ENCODE measurements around the gene AKT3.

AKT3 gene

DNA sequence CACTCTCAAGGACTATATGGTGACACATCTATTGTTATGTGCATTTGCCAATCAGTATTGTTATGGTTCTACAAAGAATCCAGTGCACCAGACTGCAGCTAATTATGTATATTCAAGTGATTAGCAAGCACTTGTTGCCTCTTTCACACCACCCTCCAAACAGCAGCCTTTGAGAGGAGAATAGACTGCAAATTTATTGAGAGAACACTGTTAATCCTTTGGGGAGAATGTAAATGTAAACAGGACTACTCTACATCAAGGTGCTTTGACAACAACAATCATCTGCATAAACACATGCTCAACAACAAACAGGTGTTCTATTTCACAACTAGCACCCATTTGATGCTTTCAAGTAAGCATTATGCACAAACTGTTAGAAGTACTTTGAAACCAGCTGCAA, 117.4 kb downstream of the AKT3 start:
- DNase-seq (ENCODE audit: low read depth in 2 of 2, low spot score in 1 of 2) = no peak

DNA sequence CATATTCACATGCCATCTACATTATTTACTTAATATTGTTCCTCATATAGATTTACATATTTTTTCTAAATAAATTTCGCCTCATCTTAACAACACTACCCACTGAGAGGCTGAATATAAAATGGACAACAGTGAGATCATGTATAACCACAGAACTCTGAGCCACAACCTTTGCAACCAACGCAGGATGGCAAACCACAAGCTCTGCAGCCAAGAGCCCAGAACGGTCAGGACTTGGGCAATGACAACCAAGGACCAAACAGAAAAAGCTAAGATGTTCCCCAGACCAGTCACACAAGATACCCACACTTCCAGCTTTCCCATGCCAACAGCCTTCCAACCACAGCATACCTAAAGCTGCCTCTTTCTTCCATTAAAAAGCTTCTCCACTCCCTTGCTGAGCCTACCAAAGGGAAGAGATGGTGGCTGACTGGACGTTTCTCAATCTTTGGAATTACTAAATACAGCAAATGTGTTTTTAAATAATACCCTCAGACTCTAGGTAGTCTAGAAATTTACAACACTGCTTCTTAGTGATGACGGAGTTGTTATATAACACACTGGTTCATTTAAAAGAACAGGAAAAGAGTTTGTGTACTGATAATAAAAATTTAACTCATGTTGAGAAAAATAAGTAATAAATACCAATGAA, 117.9 kb downstream of the AKT3 start:
- no peak for DNase-seq (ENCODE audit: low read depth in 2 of 2, low spot score in 1 of 2)

DNA sequence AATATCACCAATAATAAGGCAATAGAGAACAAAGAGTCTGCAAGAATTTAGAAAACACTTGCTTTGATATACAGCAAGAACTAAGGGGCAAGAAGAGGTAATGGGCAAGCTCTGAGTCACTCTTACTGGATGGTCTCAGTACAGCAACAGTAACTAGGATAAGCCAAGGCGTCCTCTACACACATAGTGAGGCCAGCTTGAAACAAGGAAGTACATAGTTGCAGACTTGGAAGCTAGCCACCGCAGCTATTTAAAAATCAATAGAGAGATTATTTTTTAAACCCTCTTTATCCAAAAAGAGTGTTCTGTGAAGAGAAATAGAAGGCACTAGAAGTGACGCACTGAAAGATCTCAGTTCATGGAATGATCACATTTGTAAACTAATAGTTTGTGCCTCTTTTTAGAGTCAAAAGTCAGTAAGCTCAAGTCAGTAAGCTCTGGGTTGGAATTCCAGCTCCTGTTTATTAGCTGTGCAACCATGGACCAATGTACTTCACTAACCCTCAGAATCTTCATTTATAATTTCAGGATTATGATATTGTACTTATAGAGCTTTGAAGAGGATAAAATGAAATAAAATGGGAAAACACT, 118.6 kb downstream of the AKT3 start:
- DNase-seq (ENCODE audit: low read depth in 2 of 2, low spot score in 1 of 2) = no peak

DNA sequence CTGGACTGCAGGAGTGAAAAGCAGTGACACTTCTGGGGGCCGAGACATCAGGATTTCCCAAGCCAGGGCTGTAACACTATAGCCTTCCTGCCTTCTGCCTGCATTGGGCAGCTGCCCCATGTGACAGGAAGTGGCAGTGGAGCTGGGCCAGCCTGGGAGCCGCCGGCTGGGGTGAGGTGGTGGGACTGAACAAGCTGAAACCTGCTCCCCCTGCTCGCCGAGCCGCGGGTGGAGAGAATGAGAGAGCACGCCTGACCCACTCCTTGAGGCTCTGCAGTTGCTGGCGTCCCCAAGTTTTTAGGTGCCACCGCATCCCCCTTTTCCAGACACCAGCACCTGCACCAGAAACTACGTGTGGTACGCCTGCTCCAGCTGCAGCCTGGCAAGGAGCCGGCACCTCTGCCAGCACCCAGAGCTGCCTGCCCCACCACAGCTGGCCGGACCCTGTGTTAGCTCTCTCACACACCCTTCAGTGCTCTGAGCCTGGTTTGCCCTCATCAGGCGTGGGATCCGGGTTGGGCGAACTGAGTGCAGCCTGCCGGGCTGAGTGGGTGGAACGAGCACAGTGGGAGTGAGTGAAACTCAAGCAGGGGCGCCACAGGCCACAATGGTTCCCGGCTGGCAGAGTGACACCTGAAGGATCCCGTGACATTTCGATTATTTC, 119.4 kb downstream of the AKT3 start:
- no peak for DNase-seq (ENCODE audit: low read depth in 2 of 2, low spot score in 1 of 2)

DNA sequence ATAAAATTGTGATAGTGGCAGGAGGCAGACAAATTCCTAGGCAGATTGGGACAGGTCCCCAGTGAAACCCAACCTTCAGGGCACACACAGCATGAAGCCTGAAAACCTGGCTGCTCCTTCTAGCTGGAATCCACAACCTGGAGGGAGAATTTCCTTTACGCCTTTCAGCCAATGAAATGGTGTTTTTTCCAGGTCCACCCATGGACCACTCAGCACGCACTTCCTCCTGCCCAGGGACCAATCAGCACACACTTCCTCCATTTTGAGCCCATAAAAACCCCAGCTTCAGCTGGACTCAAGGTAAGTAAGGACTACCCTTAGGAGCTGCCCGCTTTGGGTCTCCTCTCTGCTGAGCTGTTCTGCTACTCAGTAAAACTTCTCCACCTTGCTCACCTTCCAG, 120.1 kb downstream of the AKT3 start:
- DNase-seq (ENCODE audit: low read depth in 2 of 2, low spot score in 1 of 2) = no peak

DNA sequence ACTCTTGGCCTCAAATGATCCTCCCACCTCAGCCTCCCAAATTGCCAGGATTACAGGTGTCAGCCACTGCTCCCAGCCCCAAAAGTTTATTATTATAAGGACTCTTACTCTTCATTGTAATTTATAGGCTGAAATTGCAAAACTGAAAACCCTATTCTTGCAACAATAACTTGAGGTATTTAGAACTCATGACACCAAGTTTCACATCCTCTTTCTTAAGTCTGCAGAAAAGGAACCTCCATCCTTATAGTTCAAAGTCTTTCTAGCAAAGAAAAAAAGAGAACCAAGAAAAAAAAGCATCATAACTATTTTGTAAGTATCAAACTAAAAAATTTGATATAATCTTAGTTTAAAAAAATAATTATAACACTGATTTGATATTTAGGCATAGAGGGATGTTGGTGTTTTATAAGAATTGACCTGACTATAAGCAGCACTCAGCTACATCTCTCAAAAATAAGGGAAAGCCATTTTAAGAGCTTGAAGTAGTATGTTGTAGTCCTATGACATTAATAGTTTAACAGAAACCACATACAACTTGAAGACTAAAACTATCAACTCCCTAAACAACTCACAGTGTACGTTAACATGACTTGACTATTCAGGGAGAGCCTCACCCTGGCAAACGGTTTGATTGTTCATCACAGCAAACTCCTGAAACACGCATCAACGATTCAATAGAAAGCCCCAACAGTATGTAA, 122.4 kb downstream of the AKT3 start:
- DNase-seq (ENCODE audit: low read depth in 2 of 2, low spot score in 1 of 2) = no peak

DNA sequence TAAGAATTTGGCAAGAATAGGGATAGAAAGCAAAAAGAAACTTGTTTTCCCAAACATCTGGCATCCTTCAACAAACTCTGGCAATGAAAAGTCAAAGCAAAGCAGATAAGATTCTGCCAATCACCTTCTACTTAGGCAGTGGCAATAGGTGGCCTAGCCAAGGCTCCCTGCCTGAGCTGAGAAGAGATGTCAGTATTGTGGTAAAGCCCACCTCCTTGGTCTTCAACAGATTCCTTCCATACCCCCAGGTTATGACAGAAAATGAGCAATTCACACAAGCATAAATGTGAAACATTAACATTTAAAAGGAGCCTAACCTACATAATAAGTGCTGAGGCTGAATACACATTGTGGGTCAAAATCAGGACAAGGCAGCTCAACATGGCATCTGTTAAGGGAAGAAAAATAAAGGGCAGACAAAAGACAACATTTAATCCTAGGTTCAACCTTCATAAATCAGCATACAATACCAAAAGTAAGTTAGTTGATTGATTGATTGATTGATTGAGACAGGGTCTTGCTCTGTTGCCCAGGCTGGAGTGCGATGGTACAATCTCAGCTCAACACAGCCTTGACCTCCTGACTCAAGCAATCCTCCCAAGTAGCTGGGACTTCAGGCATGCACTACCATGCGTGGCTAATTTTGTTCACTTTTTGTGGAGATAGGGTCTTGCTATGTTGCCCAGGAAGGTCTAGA, 123.1 kb downstream of the AKT3 start:
- no peak for DNase-seq (ENCODE audit: low read depth in 2 of 2, low spot score in 1 of 2)

DNA sequence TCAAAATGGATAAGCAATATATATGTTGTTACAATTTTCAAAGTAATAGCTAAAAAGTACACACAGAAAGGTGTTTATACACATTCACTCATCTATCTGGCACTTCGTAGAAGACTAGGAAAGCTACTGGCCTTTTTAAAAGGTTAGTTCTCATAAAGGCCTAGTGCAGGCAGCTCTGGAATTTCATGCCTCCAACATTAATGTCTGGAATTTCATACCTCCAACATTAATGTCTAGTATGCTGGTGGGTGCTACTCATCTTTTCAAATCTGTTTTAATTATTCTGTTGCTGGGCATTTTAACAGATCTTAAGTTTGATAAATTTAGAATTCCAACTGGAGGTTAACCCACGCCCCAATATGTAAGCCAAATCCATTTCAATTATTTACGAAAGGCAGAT, 124.2 kb downstream of the AKT3 start:
- DNase-seq (ENCODE audit: low read depth in 2 of 2, low spot score in 1 of 2) = no peak

DNA sequence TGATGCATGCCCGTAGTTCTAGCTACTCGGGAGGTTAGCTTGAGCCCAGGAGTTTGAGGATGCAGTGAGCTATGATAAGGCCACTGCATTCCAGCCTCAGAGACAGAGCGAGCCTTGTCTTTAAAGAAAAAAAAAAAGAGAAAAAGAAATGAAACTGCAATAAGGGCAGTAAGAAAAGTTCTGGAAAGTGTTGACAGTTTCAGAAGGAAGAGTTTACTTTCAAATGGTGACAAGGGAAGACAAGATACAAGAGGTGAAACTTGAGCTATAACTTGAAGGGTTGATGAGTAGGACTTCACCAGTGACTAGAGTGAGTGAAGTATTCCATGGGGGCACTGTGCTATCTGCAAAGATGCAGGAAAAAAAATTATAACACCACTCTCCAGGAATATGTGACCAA, 125.0 kb downstream of the AKT3 start:
- DNase-seq (ENCODE audit: low read depth in 2 of 2, low spot score in 1 of 2) = no peak

DNA sequence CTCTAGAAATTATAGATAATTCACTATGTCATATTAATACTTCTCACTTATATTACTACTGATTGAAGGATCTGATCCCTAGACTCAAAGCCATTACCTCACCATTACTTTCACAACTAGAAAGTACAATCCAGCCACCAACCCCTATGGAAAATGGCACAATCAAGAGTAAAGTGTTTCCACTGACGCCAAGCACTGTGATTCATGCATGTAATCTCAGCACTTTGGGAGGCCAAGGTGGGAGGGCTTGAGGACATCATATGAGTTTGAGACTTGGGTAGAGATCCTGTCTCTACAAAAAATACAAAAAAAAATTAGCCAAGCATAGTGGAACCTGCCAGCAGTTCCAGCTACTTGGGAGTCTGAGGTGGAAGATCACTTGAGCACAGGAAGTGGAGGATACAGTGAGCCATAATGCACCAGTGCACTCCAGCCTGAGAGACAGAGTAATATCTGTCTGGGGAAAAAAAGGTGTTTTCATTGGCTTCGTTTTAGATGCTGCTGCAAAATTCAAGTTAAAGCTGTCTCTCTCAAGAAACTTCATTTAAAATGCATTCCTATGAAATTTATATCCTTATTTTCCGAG, 126.5 kb downstream of the AKT3 start:
- DNase-seq (ENCODE audit: low read depth in 2 of 2, low spot score in 1 of 2) = no peak

DNA sequence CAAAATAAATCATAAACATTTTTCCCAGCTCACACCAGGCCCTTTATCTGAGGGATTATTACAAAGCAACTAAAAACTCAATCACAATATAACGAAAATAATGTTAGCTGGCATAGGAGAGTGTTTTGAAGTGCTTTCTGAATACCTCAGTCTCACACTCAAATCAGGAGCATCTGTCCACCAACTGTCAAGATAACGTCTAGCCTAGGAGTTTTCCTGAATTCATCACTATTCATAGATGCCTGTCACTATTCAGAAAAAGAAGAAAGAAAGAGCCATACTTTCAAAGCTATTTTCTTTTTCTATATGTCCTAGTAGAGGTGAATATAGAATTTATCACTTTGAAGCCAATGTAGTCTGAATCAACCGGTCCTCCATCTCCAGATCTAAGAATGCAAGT, 127.0 kb downstream of the AKT3 start:
- DNase-seq (ENCODE audit: low read depth in 2 of 2, low spot score in 1 of 2) = no peak

DNA sequence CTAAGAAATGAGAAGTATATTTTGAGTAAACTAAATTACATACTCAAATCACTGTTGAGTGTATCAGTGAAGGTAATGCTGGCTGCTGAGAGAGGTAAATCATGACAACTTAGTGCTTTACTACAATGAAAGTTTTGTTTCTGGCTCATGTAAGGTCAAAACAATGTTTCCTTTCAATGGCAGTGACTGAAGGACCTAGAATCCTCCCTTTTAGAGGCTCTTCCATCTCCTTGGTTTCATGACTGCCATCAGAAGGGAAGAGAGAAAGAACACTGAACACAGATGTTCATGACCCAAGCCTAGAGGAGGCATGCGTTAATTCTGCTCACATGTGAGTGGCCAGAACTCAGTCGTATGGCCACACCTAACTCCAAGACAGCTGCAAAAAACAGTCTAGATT, 130.6 kb downstream of the AKT3 start:
- no peak for DNase-seq (ENCODE audit: low read depth in 2 of 2, low spot score in 1 of 2)

DNA sequence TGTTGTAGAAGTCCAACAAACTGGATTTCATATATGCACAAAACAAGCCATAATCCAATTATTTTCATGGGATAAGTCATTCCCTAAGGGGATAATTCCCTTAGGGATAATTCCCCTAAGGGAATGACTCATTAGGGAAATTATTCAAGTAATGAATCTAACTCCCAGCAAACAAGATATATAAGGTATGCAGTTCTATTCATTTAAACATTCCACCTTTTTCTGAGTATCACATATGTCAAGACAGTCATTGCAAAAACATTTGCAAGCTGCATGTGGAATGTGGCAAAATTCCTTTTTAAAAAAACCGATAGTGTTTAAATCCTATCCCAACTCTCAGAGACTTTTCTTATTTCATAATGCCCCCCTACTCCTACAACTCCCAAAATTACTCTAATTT, 131.2 kb downstream of the AKT3 start:
- DNase-seq (ENCODE audit: low read depth in 2 of 2, low spot score in 1 of 2) = no peak

DNA sequence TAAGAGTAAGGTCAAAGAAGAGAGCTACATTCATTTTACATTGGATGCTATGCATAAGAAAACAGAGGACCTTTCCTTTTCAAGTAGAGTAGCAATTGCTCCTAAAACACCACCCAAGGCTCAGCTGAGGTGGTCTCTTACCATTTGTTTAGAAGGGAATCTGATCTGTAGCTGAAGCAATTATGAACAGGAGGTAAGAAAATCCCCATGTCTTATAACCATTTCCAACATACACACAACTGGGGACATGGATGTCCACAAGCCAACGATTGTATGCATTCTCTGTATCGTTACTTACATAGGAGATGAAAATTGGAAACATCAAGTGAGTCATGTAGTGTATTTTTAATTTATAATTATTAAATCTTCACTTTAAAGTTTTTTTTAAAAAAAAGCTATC, 132.0 kb downstream of the AKT3 start:
- no peak for DNase-seq (ENCODE audit: low read depth in 2 of 2, low spot score in 1 of 2)

DNA sequence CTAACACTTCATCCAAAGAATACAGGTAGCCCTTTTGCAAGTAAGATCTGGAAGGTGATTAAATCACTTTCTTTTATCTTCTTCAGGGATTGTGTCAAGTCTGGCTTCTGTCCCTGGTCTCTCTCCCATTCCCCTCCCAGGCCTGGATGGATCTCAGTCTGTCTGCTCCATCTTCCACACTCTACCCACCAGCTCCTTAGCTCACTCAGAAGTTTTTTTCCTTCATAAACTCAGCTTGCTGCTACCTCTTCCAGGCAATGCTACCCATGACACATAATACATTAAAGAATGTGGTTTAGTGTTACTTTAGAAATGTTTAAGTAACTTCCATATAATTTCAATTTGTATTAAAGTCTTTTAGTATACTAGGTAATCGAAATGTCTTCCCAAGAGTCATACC, 133.1 kb downstream of the AKT3 start:
- no peak for DNase-seq (ENCODE audit: low read depth in 2 of 2, low spot score in 1 of 2)

DNA sequence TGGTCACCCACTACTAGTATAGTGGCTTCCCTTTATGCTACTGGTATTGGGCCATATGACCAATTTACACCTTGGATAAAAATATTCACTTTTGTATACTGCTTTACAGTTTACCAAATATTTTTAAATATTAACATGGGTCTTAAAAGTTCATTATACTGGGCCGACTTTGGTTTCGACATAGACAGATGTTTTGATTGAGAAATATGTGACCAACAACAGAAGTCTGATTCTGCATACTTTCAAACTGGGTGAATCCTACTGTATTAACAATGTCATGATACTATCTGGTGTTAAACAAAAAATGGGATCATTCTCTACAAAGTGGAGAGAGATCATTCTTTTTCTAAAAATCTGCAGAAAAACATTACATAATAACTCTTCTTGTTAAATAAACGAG, 134.8 kb downstream of the AKT3 start:
- no peak for DNase-seq (ENCODE audit: low read depth in 2 of 2, low spot score in 1 of 2)

DNA sequence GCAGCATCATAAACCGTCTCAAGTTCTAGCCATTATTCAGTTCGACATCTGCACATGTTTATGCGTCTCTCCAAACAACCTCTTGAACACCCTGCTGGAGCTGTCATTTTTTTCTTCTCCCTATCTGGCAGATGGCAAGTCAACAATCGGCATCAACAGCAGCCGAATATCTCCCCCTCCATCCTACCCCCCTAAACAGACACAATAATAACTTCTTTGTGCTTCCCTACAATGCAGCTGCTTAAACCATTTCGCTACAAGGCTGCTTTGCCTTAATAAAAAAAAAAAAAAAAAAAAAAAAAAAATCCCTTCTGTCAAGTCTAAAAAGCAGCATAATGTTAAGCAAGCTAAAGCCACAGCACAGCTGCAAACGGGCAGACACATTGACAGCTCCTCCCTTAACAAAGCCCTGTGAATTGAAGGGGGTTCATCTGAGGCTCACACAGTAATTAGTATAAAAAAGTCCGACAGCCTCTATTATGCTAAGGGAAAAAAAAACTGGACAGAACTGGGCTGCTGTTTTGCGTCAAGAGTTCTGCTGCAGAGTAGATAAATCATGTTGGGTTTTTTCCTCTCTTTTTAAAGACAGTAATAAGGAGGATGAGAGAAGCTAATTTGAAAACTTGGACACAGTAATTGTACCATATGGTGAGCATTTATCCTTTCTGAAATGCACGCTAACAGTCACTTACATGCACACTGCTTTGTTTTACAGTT, 136.4 kb downstream of the AKT3 start:
- DNase-seq (ENCODE audit: low read depth in 2 of 2, low spot score in 1 of 2) = no peak

DNA sequence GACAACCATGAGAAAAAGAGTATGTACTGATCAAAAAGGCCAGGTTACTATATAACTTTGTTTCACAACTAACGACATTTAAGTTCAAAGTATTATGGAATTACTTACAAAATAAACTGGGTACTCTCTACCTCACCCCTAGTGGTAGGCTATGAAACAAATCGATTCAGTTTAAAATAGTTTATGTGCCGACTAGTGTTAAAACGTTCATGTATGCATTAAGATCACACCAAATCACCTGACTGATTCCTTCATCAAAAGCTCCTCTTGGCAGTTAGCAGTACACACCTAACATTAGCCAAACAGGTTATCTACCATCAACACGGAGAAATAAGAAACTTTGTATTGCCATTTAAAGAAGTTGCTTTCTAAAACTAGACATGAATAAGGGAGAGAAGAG, 137.1 kb downstream of the AKT3 start:
- DNase-seq (ENCODE audit: low read depth in 2 of 2, low spot score in 1 of 2) = no peak

DNA sequence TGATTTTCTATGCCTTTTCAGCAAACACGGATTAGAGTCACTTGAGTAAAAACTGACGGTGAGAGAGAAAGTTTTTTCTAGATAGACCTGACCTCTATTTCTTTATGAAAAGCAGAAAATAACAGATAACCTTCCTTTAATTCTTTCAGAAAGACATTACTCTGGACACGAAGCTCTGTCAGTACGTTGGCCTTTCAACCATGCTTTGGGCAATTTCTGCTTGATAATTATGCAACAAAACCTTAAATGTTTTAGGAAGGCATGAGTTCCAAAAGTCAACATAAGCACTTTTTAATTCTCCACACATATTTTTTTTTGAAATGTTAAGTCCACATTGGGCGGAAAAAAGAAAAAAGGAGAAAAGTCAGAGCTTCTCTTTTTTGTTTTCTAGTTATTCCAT, 137.8 kb downstream of the AKT3 start:
- DNase-seq (ENCODE audit: low read depth in 2 of 2, low spot score in 1 of 2) = no peak

DNA sequence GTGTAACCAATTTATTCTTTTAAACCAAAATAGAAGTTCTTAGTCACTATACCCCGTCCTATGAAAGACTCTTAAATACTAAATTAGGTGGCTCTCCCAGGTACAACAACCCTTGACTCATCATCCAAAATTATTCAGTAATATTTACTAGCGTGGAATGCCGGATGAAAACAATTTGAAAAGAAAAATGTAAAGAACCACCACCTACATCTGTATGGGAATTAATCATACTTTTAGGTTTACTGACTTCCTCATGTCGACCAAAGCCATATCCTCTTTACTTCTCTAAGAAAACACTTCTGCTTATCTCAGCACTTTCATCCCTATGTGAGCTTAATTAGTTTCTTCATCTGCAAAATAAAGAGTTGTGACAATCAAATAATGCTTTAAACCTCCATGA, 139.6 kb downstream of the AKT3 start:
- DNase-seq (ENCODE audit: low read depth in 2 of 2, low spot score in 1 of 2) = no peak

DNA sequence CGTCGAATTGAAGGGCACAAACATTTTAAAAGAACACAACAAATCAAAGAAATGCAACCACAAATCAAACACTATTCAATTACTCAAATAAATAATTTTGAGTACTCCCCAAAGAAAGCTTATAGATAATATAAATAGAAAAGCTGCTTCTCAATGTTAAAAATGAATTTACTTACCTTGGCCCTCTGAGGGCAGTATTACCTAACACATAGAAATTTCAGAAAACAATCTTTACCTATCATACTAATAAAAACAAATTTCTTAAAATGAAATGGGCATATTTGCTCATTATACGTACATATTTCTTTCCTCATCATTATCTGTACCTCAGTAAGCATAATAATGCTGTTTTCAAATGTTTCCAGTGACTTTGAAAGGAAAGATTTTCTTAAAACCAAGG, 141.8 kb downstream of the AKT3 start:
- no peak for DNase-seq (ENCODE audit: low read depth in 2 of 2, low spot score in 1 of 2)

Data from stimulated activated CD8-positive, alpha-beta memory T cell treated with anti-CD3 and anti-CD28 coated beads, Interleukin-4, amount 100 ng/mL, for 4 hours (primary cell).